Measurements from ENCODE around the gene ITPRIPL2. TPM values are rescaled to one million over a fixed set of nuclear protein-coding genes. Genes with fewer than 3 reads are reported as not detected.
A peak's percentile ranks its signal among the peaks of the same experiment; 100 is the strongest.

Gene ITPRIPL2
- total RNA-seq, 6 experiments from 2014 or later, result 12.2 to 23.5 (median 17.7) TPM

GRCh38 chr16:19085679-19086200, 28.0 kb upstream of the ITPRIPL2 start:
- 35% methylated on average over 8 of the region's 8 CpGs for WGBS (ENCODE audit: insufficient coverage, low coverage, low lambda C conversion rate, missing lambda C conversion rate)

GRCh38 chr16:19086322-19087199, 27.2 kb upstream of the ITPRIPL2 start:
- H3K27me3 ChIP-seq, result no peaks in the 10 kb centered on the region
- TF ChIP-seq POLR2A (IDR thresholded peaks at IDR 0.05) (no peak), CTCF (IDR thresholded peaks at IDR 0.05) (peak; percentile 98 to 100 (median 98))
- 11% methylated on average over 24 of the region's 52 CpGs for WGBS (ENCODE audit: insufficient coverage, low coverage, low lambda C conversion rate, missing lambda C conversion rate)
- peak overlapping the region; percentile 4 to 38 (median 35) for H3K4me3 ChIP-seq
- ATAC-seq (peak; percentile 99 to 100 (median 99)), DNase-seq (peak; percentile 82 to 87 (median 87))
- no peak overlapping the region for H3K27ac ChIP-seq
- peaks cover 0 to 7% (median 0%) of the 10 kb centered on the region in 4 donors for H3K4me1 ChIP-seq
- no peaks in the 10 kb centered on the region for H3K9me3 ChIP-seq
- intact Hi-C loops (cut with DNase I), result loop anchor here (5.0 to 10.0 kb wide), 3 partner anchors 88 to 296 kb away; no protein-coding TSS in a partner anchor
- H3K36me3 ChIP-seq, result no peaks in the 10 kb centered on the region

More at GRCh38 chr16:19085679-19086200, 28.0 kb upstream of the ITPRIPL2 start:
- Histone ChIP-seq H3K27ac (no peak overlapping the region), H3K36me3 (no peaks in the 10 kb centered on the region), H3K9me3 (no peaks in the 10 kb centered on the region), H3K4me3 (no peak overlapping the region), H3K27me3 (no peaks in the 10 kb centered on the region), H3K4me1 (peaks cover 0 to 7% (median 0%) of the 10 kb centered on the region in 4 donors)
- TF ChIP-seq CTCF (IDR thresholded peaks at IDR 0.05) (no peak), POLR2A (IDR thresholded peaks at IDR 0.05) (no peak)
- intact Hi-C loops (cut with DNase I), result loop anchor here (5.0 to 10.0 kb wide), 3 partner anchors 89 to 297 kb away; no protein-coding TSS in a partner anchor
- peak; percentile 21 to 52 (median 42) for ATAC-seq
- DNase-seq, result peak in 1 of 3 donors; percentile 55

- no peaks in the 10 kb centered on the region for H3K9me3 ChIP-seq
- H3K4me3 ChIP-seq, result no peak overlapping the region
- intact Hi-C loops (cut with DNase I), result loop anchor here (5.0 to 10.0 kb wide), 3 partner anchors 86 to 294 kb away; no protein-coding TSS in a partner anchor
- ATAC-seq (no peak), DNase-seq (no peak)
- TF ChIP-seq POLR2A (IDR thresholded peaks at IDR 0.05), result no peak
- no peak for TF ChIP-seq CTCF (IDR thresholded peaks at IDR 0.05)
- 79% methylated on average over 5 of the region's 5 CpGs for WGBS (ENCODE audit: insufficient coverage, low coverage, low lambda C conversion rate, missing lambda C conversion rate)
- no peaks in the 10 kb centered on the region for H3K27me3 ChIP-seq
- H3K27ac ChIP-seq, result no peak overlapping the region
- no peaks in the 10 kb centered on the region for H3K36me3 ChIP-seq
- H3K4me1 ChIP-seq, result peaks cover 0 to 10% (median 0%) of the 10 kb centered on the region in 4 donors
Observed at GRCh38 chr16:19088341-19088916, 25.3 kb upstream of the ITPRIPL2 start.

DNA sequence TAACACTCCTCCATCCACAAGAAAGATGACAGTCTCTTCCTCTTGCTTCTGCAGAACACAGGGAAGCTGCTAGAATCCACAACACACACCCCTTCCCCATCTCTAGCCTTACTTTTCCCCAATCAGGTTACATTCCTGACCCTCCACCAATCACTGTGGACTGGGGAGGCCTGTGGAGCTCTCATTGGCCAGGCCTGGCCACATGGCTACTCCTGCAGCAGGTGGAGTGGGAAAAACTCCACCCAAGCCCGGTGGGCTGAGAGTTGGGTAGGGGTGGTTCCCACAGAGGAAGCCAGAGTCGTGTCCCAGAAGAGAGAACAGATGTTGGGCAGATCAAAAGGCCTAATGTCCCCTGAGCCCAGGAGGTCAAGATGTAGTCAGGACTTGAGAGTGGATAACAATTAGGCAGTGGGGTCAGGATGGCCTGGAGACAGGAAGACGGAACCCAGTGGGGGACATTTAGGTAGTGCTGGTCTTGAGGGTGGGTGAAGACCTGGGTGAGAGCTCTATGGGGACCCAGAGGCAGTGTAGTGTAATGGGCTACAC, 24.3 kb upstream of the ITPRIPL2 start:
- DNase-seq (no peak), ATAC-seq (no peak)
- Histone ChIP-seq H3K36me3 (no peaks in the 10 kb centered on the region), H3K4me3 (no peak overlapping the region), H3K27ac (no peak overlapping the region), H3K4me1 (peaks cover 0 to 19% (median 0%) of the 10 kb centered on the region in 4 donors), H3K9me3 (no peaks in the 10 kb centered on the region), H3K27me3 (no peaks in the 10 kb centered on the region)
- 89% methylated on average over 3 of the region's 3 CpGs for WGBS (ENCODE audit: insufficient coverage, low coverage, low lambda C conversion rate, missing lambda C conversion rate)
- TF ChIP-seq CTCF (IDR thresholded peaks at IDR 0.05) (no peak), POLR2A (IDR thresholded peaks at IDR 0.05) (no peak)
- intact Hi-C loops (cut with DNase I), result loop anchor here (5.0 to 10.0 kb wide), 3 partner anchors 85 to 293 kb away; no protein-coding TSS in a partner anchor

Measured in right lobe of liver (tissue), 6 donors.